CD4-positive, alpha-beta T cell (primary cell): Measurements from ENCODE around the gene NCAN. TPM values are rescaled to one million over a fixed set of nuclear protein-coding genes. Genes with fewer than 3 reads are reported as not detected.

Source experiments
- ATAC-seq: fragments of 200-7000 bp; cut with Tn5 transposase; one replicate; pipeline ENCODE4 v1.10.0; 2022; ENCODE audit warnings: mild to moderate bottlenecking; ENCODE audit not compliant: poor library complexity
- CTCF ChIA-PET: fragments of 350-600 bp; sonication (Branson Sonifier 250); formaldehyde crosslinking; loops from one replicate; lab custom pipeline; 2021; ENCODE audit warnings: antibody characterized with exemption, inconsistent platforms; lab: Charles Lee
- POLR2A ChIA-PET: fragments of 350-600 bp; sonication (Branson Sonifier 250); formaldehyde crosslinking; loops from one replicate; lab custom pipeline; 2021; ENCODE audit warnings: antibody characterized with exemption, inconsistent platforms; lab: Charles Lee
- DNase-seq, 14 experiments: peaks; one replicate each; pipeline ENCODE4 v3.0.0-alpha.2; 2013 to 2020; ENCODE audit warnings: mixed read lengths in 2 of 14
- H3K27ac ChIP-seq, 2 donors: one replicate each; pipeline versions ENCODE4 v1.5.1 to v1.7.0; 2013; ENCODE audit warnings: low read length in 2 of 2, low read depth in 1 of 2, mild to moderate bottlenecking in 1 of 2
- H3K27me3 ChIP-seq, 2 experiments: 1 replicate in 1 of 2; 2 replicates in 1 of 2; pipeline versions ENCODE4 v1.6.1 to v1.7.0; 2013; ENCODE audit warnings: low read length in 2 of 2, control low read depth in 1 of 2, mild to moderate bottlenecking in 1 of 2, moderate library complexity in 1 of 2; ENCODE audit not compliant: insufficient read depth in 2 of 2, control insufficient read depth in 1 of 2
- H3K36me3 ChIP-seq: one replicate; pipeline ENCODE4 v1.6.1; 2013; ENCODE audit warnings: low read length, control low read depth; ENCODE audit not compliant: insufficient read depth
- H3K4me1 ChIP-seq: one replicate; pipeline ENCODE4 v1.6.1; 2013; ENCODE audit warnings: low read length, control low read depth; ENCODE audit not compliant: insufficient read depth
- H3K4me3 ChIP-seq: one replicate; pipeline ENCODE4 v1.5.1; 2013; ENCODE audit warnings: mild to moderate bottlenecking, low read length, moderate library complexity
- H3K9me3 ChIP-seq, 2 experiments: 1 replicate in 1 of 2; 2 replicates in 1 of 2; pipeline versions ENCODE4 v1.6.1 to v1.7.0; 2013; ENCODE audit warnings: low read length in 2 of 2, mild to moderate bottlenecking in 2 of 2, control low read depth in 1 of 2, moderate library complexity in 1 of 2; ENCODE audit not compliant: control insufficient read depth in 1 of 2, insufficient read depth in 1 of 2
- H3K27ac Mint-ChIP-seq: one replicate; pipeline ENCODE4 v1.8.0; 2020; ENCODE audit warnings: mixed read lengths
- H3K27me3 Mint-ChIP-seq: one replicate; pipeline ENCODE4 v1.8.0; 2021; ENCODE audit warnings: mixed read lengths
- H3K36me3 Mint-ChIP-seq: one replicate; pipeline ENCODE4 v1.8.0; 2021; ENCODE audit warnings: low read depth, mixed read lengths
- H3K4me1 Mint-ChIP-seq: one replicate; pipeline ENCODE4 v1.8.0; 2021; ENCODE audit warnings: low read depth, mixed read lengths
- H3K4me3 Mint-ChIP-seq: one replicate; pipeline ENCODE4 v1.8.0; 2020; ENCODE audit warnings: mild to moderate bottlenecking, mixed read lengths
- H3K9me3 Mint-ChIP-seq: one replicate; pipeline ENCODE4 v1.8.0; 2020; ENCODE audit warnings: mixed read lengths
- CTCF ChIP-seq: fragments of 200-600 bp; IDR thresholded peaks from one replicate; pipeline ENCODE4 v1.8.0; 2022; ENCODE audit warnings: antibody characterized with exemption, mild to moderate bottlenecking
- intact Hi-C, 2 experiments: fragments of 100-400 bp; cut with DNase I in 1 of 2; cut with micrococcal nuclease in 1 of 2; formaldehyde crosslinking; loops; one replicate each; pipeline versions ENCODE4 v1.15.1 to v1.9.0; 2023 to 2025; cut with DNase I, micrococcal nuclease
- total RNA-seq, 174 experiments: library from RNA in 2 of 174; stranded (reverse) in 2 of 174; gene quantifications; one replicate each; pipeline ENCODE4 v1.2.3 and lab custom pipeline; 2021 to 2026

The NCAN gene
- total RNA-seq, 2 experiments from 2014 or later = not detected

GRCh38 chr19:19257137-19257536, 45.4 kb downstream of the NCAN start:
- H3K4me3 Mint-ChIP-seq = no peak overlapping the region
- Histone ChIP-seq H3K4me3 (no peak overlapping the region), H3K4me1 (peaks cover 10% of the 10 kb centered on the region), H3K36me3 (no peaks in the 10 kb centered on the region), H3K27ac (no peak overlapping the region), H3K27me3 (peaks cover 18 to 40% of the 10 kb centered on the region in 2 experiments), H3K9me3 (peaks cover 0 to 16% of the 10 kb centered on the region in 2 experiments)
- ChIA-PET CTCF (no interaction called here), POLR2A (no interaction called here)
- peaks cover 67% of the 10 kb centered on the region for H3K27me3 Mint-ChIP-seq
- H3K9me3 Mint-ChIP-seq = no peaks in the 10 kb centered on the region
- ATAC-seq = no peak
- intact Hi-C loops = no loop called here
- no peak overlapping the region for H3K27ac Mint-ChIP-seq
- TF ChIP-seq CTCF = no peak
- H3K4me1 Mint-ChIP-seq = no peaks in the 10 kb centered on the region
- H3K36me3 Mint-ChIP-seq = no peaks in the 10 kb centered on the region
- DNase-seq = no peak

GRCh38 chr19:19257836-19258588, 46.3 kb downstream of the NCAN start:
- no peaks in the 10 kb centered on the region for H3K36me3 ChIP-seq
- no peak for TF ChIP-seq CTCF
- ChIA-PET POLR2A (no interaction called here), CTCF (no interaction called here)
- peaks cover 15% of the 10 kb centered on the region for H3K4me1 ChIP-seq
- ATAC-seq = no peak
- H3K4me3 Mint-ChIP-seq = no peak overlapping the region
- H3K27me3 ChIP-seq = peaks cover 25 to 49% of the 10 kb centered on the region in 2 experiments
- H3K27me3 Mint-ChIP-seq = peaks cover 67% of the 10 kb centered on the region
- no peaks in the 10 kb centered on the region for H3K36me3 Mint-ChIP-seq
- no peaks in the 10 kb centered on the region for H3K9me3 Mint-ChIP-seq
- peaks cover 0 to 16% of the 10 kb centered on the region in 2 experiments for H3K9me3 ChIP-seq
- no peak overlapping the region for H3K4me3 ChIP-seq
- H3K27ac ChIP-seq = no peak overlapping the region
- DNase-seq = no peak
- H3K27ac Mint-ChIP-seq = no peak overlapping the region
- intact Hi-C loops = no loop called here
- no peaks in the 10 kb centered on the region for H3K4me1 Mint-ChIP-seq

- POLR2A ChIA-PET = no interaction called here
- H3K27me3 Mint-ChIP-seq = peaks cover 68% of the 10 kb centered on the region
Observed at GRCh38 chr19:19258589-19259338, 47.0 kb downstream of the NCAN start.

More at GRCh38 chr19:19258589-19259338, 47.0 kb downstream of the NCAN start:
- Histone ChIP-seq H3K4me3 (no peak overlapping the region), H3K27me3 (peaks cover 27 to 53% of the 10 kb centered on the region in 2 experiments), H3K9me3 (peaks cover 0 to 16% of the 10 kb centered on the region in 2 experiments), H3K27ac (no peak overlapping the region), H3K36me3 (no peaks in the 10 kb centered on the region), H3K4me1 (peaks cover 15% of the 10 kb centered on the region)
- DNase-seq (no peak), ATAC-seq (no peak)
- Mint-ChIP-seq H3K4me1 (no peaks in the 10 kb centered on the region), H3K4me3 (no peak overlapping the region), H3K27ac (no peak overlapping the region), H3K9me3 (no peaks in the 10 kb centered on the region), H3K36me3 (no peaks in the 10 kb centered on the region)
- CTCF ChIA-PET = no interaction called here
- no peak for TF ChIP-seq CTCF
- intact Hi-C loops = no loop called here
